ENCODE results near the gene CRY2.

Gene CRY2

DNA sequence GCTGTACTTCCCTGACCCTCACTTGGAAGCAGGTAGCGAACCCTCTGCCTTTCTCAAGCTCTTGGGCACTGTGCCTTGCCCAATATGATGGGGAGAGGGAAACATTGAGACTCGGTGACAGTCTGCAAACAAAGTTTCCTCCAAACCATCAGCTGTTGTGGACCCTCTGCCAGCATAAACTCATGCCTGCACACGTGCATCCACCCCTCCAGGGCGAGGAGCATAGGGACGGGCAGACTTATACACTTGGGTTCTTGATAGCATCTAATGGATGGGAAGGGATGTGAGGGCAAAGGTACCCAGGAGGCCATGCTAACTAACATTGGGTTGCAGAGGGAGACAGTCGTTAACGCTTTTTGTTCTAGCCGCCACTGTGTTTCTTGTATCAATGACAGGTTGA, 29.9 kb downstream of the CRY2 start:
- DNase-seq: no peak
- Histone ChIP-seq H3K4me3 (ENCODE audit: insufficient read depth, low read depth, low read length, poor library complexity, severe bottlenecking) (no peak overlapping the region), H3K4me1 (ENCODE audit: control insufficient read depth, insufficient read depth, low read length, poor library complexity, severe bottlenecking) (no peaks in the 10 kb centered on the region), H3K27me3 (replicated peaks; ENCODE audit: control insufficient read depth, insufficient read depth, low read length, poor library complexity, severe bottlenecking) (no peaks in the 10 kb centered on the region), H3K9me3 (ENCODE audit: control insufficient read depth, low read length) (no peaks in the 10 kb centered on the region), H3K27ac (ENCODE audit: insufficient read depth, low read length, poor library complexity, severe bottlenecking) (no peak overlapping the region), H3K36me3 (ENCODE audit: control insufficient read depth, insufficient read depth, low read length) (peaks cover 66% of the 10 kb centered on the region)

DNA sequence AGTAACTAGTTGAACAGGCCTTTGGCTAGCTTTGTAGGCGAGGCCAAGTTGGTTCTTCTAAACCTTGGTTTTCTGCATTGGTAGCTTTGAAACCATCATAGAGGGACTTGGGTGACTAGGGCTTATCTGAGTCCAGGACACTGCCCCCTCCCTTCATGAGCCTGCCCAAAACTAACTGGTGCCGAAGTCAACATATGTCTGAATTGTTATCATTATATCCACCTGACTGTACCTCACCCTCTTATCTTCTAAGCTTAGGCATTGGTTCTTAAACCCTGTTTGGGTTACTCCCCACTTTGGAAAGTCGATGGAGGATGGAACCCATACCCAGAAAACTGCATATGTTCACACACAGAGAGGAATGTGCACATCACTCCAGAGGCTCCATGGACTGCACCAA, 30.6 kb downstream of the CRY2 start:
- Histone ChIP-seq H3K9me3 (ENCODE audit: control insufficient read depth, low read length) (no peaks in the 10 kb centered on the region), H3K27ac (ENCODE audit: insufficient read depth, low read length, poor library complexity, severe bottlenecking) (no peak overlapping the region), H3K4me1 (ENCODE audit: control insufficient read depth, insufficient read depth, low read length, poor library complexity, severe bottlenecking) (no peaks in the 10 kb centered on the region), H3K4me3 (ENCODE audit: insufficient read depth, low read depth, low read length, poor library complexity, severe bottlenecking) (no peak overlapping the region), H3K36me3 (ENCODE audit: control insufficient read depth, insufficient read depth, low read length) (peaks cover 62% of the 10 kb centered on the region), H3K27me3 (replicated peaks; ENCODE audit: control insufficient read depth, insufficient read depth, low read length, poor library complexity, severe bottlenecking) (no peaks in the 10 kb centered on the region)
- no peak for DNase-seq

DNA sequence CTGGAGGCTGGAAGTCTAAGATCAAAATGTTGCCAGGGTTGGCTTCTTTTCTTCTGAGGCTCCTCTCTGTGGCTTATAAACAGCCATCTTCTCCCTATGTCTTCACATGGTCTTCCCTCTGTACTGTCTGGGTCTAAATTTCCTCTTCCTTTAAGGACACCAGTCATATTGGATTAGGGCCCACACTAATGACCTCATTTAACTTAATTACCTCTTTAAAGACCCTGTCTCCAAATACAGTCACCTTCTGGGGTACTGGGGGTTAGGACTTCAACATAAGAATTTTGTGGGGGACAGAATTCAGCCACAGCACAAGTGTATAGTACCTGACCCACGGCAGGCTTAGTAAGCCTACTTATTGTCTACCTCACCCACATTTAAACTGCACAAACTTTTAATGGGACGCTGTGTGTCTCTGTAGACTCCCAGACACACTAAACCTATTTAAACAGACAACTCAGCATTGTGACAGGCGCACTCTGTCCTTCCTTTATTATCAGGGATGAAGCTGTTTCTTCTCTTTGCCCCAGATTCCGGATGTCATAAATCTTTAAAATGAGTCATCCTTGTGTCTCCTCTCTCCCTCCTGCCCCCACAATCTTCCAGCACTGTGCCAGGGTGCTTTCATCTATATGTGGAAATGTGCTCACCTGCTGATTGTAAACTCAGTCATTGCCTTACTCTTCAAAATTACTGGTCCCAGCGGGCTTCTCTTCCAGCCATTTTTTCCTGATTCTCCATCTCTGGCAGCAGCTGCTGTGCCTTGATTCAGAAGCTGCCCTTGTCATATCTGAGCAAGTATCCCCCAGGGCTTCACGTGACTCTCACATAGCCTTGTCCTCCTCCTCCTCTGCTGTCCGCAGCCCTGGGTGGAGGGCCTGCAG, 32.8 kb downstream of the CRY2 start:
- peaks cover 52% of the 10 kb centered on the region for H3K36me3 ChIP-seq (ENCODE audit: control insufficient read depth, insufficient read depth, low read length)
- DNase-seq: no peak
- H3K4me3 ChIP-seq (ENCODE audit: insufficient read depth, low read depth, low read length, poor library complexity, severe bottlenecking): no peak overlapping the region

DNA sequence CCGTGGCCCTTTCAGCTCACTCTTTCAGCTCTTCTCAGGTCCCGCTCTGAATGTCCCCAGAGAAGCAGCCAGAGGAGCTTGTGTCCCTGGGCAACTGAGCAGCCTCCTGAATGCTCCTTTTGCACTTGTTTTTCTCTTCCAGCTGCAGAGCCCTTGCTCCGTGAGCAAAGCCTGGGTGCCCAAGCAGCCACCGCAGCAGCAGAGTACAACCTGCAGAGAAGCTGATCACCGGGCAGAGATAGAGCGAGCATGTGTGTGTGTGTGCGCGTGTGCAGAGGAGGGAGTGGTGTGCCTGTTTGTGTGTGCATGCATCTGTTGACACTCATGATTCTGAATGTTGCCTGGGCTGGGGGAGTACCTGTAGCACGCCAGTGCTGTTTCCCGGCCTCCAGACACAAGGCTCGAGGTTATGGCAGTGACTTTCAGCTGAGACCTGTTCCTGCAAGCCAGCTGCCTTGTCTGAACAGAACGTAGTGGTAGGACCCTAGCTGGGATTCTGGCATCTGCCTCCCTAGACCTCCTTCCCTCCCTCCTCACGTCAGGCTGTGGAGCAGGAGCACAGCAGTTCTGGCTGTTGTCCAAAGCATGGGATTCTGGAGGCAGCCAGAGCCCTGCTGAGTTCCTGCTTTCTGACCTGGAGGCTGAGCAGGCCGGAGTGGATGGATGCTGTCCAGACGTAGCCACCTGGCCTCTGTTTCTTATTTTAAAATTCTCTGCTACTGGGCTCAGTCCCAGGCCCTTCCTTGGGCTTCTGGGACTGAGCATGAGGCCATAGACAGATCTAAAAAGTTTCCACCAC, 33.7 kb downstream of the CRY2 start:
- peaks cover 9% of the 10 kb centered on the region for H3K4me1 ChIP-seq (ENCODE audit: control insufficient read depth, insufficient read depth, low read length, poor library complexity, severe bottlenecking)
- peaks cover 49% of the 10 kb centered on the region for H3K36me3 ChIP-seq (ENCODE audit: control insufficient read depth, insufficient read depth, low read length)
- H3K27me3 ChIP-seq (replicated peaks; ENCODE audit: control insufficient read depth, insufficient read depth, low read length, poor library complexity, severe bottlenecking): no peaks in the 10 kb centered on the region
- no peaks in the 10 kb centered on the region for H3K9me3 ChIP-seq (ENCODE audit: control insufficient read depth, low read length)
- H3K4me3 ChIP-seq (ENCODE audit: insufficient read depth, low read depth, low read length, poor library complexity, severe bottlenecking): no peak overlapping the region
- no peak for DNase-seq
- H3K27ac ChIP-seq (ENCODE audit: insufficient read depth, low read length, poor library complexity, severe bottlenecking): no peak overlapping the region

More for the DNA sequence above, 32.8 kb downstream of the CRY2 start:
- no peaks in the 10 kb centered on the region for H3K27me3 ChIP-seq (replicated peaks; ENCODE audit: control insufficient read depth, insufficient read depth, low read length, poor library complexity, severe bottlenecking)
- no peaks in the 10 kb centered on the region for H3K9me3 ChIP-seq (ENCODE audit: control insufficient read depth, low read length)
- H3K27ac ChIP-seq (ENCODE audit: insufficient read depth, low read length, poor library complexity, severe bottlenecking): no peak overlapping the region
- peaks cover 3% of the 10 kb centered on the region for H3K4me1 ChIP-seq (ENCODE audit: control insufficient read depth, insufficient read depth, low read length, poor library complexity, severe bottlenecking)

DNA sequence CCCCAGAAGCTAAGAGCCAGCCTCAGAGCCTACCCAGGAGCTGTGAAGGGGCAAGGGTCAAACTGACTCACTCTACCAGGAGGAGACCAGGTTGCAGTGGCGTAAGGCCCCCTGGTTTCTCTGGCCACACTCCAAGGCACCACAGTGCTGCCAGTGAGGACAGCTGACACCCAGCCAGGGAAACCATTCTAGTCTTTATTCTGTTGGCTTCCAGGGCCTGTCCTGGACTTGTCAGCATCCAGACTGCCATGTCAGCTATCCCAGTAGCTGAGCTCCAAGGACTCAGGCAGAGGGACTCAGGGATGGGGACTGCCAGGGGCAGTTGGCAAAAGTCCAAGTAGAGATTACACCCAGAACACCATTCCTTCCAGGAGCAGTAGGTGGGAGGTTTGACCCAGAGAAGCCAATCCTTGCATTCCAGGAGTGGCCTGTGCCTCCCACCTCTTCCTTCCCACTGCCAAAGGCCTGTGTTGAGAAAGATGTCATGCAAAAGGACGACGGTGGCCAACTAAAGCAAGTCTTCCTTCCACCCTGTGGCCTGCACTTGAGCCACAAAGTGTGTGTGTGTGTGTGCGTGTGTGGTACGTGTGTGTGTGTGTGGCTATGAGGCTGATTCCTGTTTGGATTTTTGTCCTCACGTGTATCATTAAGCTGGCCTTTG, 34.6 kb downstream of the CRY2 start:
- H3K4me3 ChIP-seq (ENCODE audit: insufficient read depth, low read depth, low read length, poor library complexity, severe bottlenecking): no peak overlapping the region
- no peaks in the 10 kb centered on the region for H3K27me3 ChIP-seq (replicated peaks; ENCODE audit: control insufficient read depth, insufficient read depth, low read length, poor library complexity, severe bottlenecking)
- peaks cover 11% of the 10 kb centered on the region for H3K4me1 ChIP-seq (ENCODE audit: control insufficient read depth, insufficient read depth, low read length, poor library complexity, severe bottlenecking)
- H3K36me3 ChIP-seq (ENCODE audit: control insufficient read depth, insufficient read depth, low read length): peaks cover 42% of the 10 kb centered on the region
- H3K27ac ChIP-seq (ENCODE audit: insufficient read depth, low read length, poor library complexity, severe bottlenecking): no peak overlapping the region
- H3K9me3 ChIP-seq (ENCODE audit: control insufficient read depth, low read length): no peaks in the 10 kb centered on the region
- no peak for DNase-seq

DNA sequence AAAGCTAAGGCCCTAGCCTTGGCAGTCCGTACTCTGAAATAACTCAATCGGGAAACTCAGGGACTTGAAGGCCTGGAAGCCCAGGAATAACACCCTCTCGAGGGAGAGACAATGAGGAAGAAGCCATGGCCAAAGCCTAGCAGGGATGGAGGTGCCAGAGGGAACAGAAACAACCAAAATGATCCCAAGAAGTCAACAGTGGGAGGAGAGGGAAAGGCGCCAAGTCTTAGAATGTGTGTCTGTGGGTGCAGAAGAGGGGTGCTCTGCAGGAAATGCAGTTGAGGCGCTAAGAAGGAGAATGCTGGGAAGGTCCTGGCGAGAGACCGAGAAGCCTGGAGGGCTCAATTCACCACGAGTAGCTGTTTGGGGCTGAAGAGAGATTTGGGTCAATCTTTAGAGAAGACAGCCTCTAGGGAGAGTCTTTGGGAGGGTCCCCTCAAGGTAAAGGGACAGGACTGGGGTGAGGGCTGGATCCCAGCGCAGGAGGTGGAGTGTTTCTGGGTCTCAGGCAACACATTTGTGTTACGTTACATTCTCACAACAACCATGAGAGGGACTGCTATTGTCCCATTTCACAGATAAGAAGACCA, 37.4 kb downstream of the CRY2 start:
- Histone ChIP-seq H3K36me3 (ENCODE audit: control insufficient read depth, insufficient read depth, low read length) (peaks cover 21% of the 10 kb centered on the region), H3K4me1 (ENCODE audit: control insufficient read depth, insufficient read depth, low read length, poor library complexity, severe bottlenecking) (peaks cover 11% of the 10 kb centered on the region), H3K27ac (ENCODE audit: insufficient read depth, low read length, poor library complexity, severe bottlenecking) (no peak overlapping the region), H3K9me3 (ENCODE audit: control insufficient read depth, low read length) (no peaks in the 10 kb centered on the region), H3K27me3 (replicated peaks; ENCODE audit: control insufficient read depth, insufficient read depth, low read length, poor library complexity, severe bottlenecking) (no peaks in the 10 kb centered on the region), H3K4me3 (ENCODE audit: insufficient read depth, low read depth, low read length, poor library complexity, severe bottlenecking) (no peak overlapping the region)
- no peak for DNase-seq

DNA sequence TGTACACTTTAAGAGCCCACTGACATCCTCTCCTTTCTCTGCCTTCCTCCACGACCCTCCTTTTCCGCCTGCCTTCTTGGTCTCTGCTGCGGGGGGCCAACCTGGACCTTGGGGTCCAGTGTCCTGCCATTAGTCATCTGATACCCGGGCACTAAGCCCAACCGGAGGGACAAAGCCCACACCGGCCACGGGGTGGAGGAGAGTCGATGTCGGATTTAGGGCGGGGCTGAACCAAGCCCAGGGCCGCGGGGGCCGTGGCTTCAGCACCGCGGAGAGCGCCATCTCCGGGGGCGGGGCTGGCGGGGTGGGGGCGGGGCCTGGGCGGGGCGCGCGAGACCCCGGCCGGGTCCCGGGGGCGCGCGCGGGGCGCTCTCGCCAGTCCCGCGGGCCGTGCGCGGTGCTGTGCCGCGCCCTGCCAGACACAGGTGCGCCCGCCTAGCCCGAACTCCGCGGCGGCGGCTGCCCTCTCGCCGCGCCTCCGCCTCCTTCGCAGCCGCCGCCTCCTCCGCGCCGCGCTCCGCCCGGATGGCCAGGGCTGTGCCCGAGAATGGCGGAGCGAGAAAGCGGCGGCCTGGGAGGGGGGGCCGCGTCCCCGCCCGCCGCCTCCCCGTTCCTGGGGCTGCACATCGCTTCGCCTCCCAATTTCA, 38.1 kb downstream of the CRY2 start, which contains the start of gene MAPK8IP1:
MAPK8IP1 (plus strand) TSS at position 378 of the 647 bp plus-strand sequence; CDS start at position 548, 170 bp downstream.
- Histone ChIP-seq H3K4me3 (ENCODE audit: insufficient read depth, low read depth, low read length, poor library complexity, severe bottlenecking) (peak within 1 kb of the TSS; percentile 52), H3K27ac (ENCODE audit: insufficient read depth, low read length, poor library complexity, severe bottlenecking) (no peak within 1 kb of the TSS), H3K4me1 (ENCODE audit: control insufficient read depth, insufficient read depth, low read length, poor library complexity, severe bottlenecking) (peaks cover 11% of the 10 kb centered on the region), H3K36me3 (ENCODE audit: control insufficient read depth, insufficient read depth, low read length) (peaks cover 15% of the 10 kb centered on the region), H3K27me3 (replicated peaks; ENCODE audit: control insufficient read depth, insufficient read depth, low read length, poor library complexity, severe bottlenecking) (no peaks in the 10 kb centered on the region), H3K9me3 (ENCODE audit: control insufficient read depth, low read length) (no peaks in the 10 kb centered on the region)
- DNase-seq: peak; percentile 31 to 41 (median 33)

DNA sequence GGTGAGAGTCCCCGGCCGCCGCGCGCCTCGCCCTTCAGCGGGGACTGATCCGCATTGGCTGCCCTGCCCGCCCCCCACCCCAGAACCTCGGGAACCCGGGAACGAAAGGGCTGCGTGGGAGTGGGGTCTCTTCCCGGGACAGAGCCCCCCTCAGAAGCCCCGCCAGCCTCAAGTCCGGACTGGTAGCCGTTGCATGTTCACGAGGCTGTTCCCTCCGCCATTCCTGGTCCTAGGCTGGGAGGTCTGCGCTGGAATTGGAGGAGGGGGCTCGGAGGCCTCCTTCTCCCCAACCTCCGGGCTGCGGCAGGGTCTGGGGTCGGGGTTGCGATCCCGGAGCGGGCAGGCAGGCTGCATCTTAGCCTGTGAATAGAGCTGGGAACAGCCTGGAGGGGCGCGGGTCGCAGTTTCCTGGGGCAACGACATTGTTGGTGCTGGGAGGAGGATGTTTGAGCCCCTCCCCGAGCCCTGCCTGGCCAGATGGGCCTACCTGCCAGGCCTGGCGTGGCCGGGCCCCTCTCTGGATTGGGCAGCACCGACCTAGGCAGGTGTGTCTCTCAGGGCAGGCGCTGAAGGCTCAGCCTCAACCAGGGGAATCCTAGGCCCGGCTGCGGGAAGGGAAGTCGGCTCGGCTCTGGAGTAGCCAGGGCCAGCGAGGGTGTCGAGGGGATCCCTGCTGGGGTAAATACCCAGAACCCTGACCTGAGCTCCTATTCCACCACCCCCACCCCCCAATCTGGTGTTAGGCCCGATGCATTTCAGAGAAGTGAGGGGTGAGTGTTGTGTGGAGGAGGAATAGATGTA, 38.8 kb downstream of the CRY2 start:
- Histone ChIP-seq H3K27me3 (replicated peaks; ENCODE audit: control insufficient read depth, insufficient read depth, low read length, poor library complexity, severe bottlenecking) (no peaks in the 10 kb centered on the region), H3K4me3 (ENCODE audit: insufficient read depth, low read depth, low read length, poor library complexity, severe bottlenecking) (peak overlapping the region; percentile 52), H3K27ac (ENCODE audit: insufficient read depth, low read length, poor library complexity, severe bottlenecking) (no peak overlapping the region), H3K9me3 (ENCODE audit: control insufficient read depth, low read length) (no peaks in the 10 kb centered on the region), H3K4me1 (ENCODE audit: control insufficient read depth, insufficient read depth, low read length, poor library complexity, severe bottlenecking) (peaks cover 11% of the 10 kb centered on the region), H3K36me3 (ENCODE audit: control insufficient read depth, insufficient read depth, low read length) (peaks cover 8% of the 10 kb centered on the region)
- DNase-seq: no peak

Data from effector memory CD4-positive, alpha-beta T cell (primary cell).